SK-N-SH (cell line): Measurements from ENCODE around the gene CDKAL1. TPM values are rescaled to one million over a fixed set of nuclear protein-coding genes. Genes with fewer than 3 reads are reported as not detected.

Source experiments
- CTCF ChIA-PET: fragments of 300-600, 350-600 bp; formaldehyde crosslinking; extraction: SDS; loops from one replicate; lab custom pipeline; 2021; lab: Yijun Ruan, JAX
- POLR2A ChIA-PET: fragments of 350-600 bp; sonication (Branson Sonifier 250); formaldehyde crosslinking; extraction: SDS; loops from one replicate; lab custom pipeline; 2020; ENCODE audit warnings: antibody characterized with exemption, inconsistent platforms; lab: Yijun Ruan, JAX
- DNase-seq: peaks from one replicate; pipeline ENCODE4 v3.0.0; 2012
- H2AFZ ChIP-seq: fragments of 200-600 bp; sonication (generic); 2 replicates; pipeline ENCODE4 v1.8.1; 2016; ENCODE audit warnings: antibody characterized with exemption, mild to moderate bottlenecking, low read depth
- H3F3A ChIP-seq: fragments of 200-600 bp; sonication (generic); replicated peaks from 2 replicates; pipeline ENCODE3; 2016; ENCODE audit warnings: antibody characterized with exemption, mild to moderate bottlenecking; ENCODE audit not compliant: insufficient read depth
- H3K27ac ChIP-seq, 2 experiments: fragments of 200-500 bp in 1 of 2; fragments of 200-600 bp in 1 of 2; sonication (Bioruptor generic) in 1 of 2; sonication (generic), shearing (Covaris generic) in 1 of 2; 2 replicates each; pipeline versions ENCODE4 v1.5.1 to v1.6.1; 2014 to 2016; ENCODE audit warnings: low read depth in 2 of 2, inconsistent platforms in 1 of 2, low read length in 1 of 2, mild to moderate bottlenecking in 1 of 2, mixed read lengths in 1 of 2
- H3K27me3 ChIP-seq: fragments of 200-600 bp; sonication (generic), shearing (Covaris generic); 2 replicates; pipeline ENCODE4 v1.6.1; 2016; ENCODE audit warnings: mixed run types; ENCODE audit not compliant: insufficient read depth
- H3K36me3 ChIP-seq, 2 experiments: fragments of 200-500 bp in 1 of 2; fragments of 200-600 bp in 1 of 2; sonication (Bioruptor generic) in 1 of 2; sonication (generic) in 1 of 2; replicated peaks in 1 of 2; 2 replicates each; pipeline versions ENCODE3 to v1.5.1; 2014 to 2016; ENCODE audit warnings: low read length in 1 of 2, mild to moderate bottlenecking in 1 of 2; ENCODE audit not compliant: insufficient read depth in 2 of 2, control insufficient read depth in 1 of 2
- H3K4me1 ChIP-seq, 2 experiments: fragments of 200-500 bp in 1 of 2; fragments of 200-600 bp in 1 of 2; sonication (Bioruptor generic) in 1 of 2; sonication (generic), shearing (Covaris generic) in 1 of 2; 2 replicates each; pipeline versions ENCODE4 v1.5.1 to v1.6.1; 2014 to 2016; ENCODE audit warnings: low read depth in 1 of 2, low read length in 1 of 2, mixed run types in 1 of 2; ENCODE audit not compliant: insufficient read depth in 2 of 2, control insufficient read depth in 1 of 2
- H3K4me2 ChIP-seq: fragments of 200-600 bp; sonication (generic), shearing (Covaris generic); 2 replicates; pipeline ENCODE4 v1.6.1; 2017; ENCODE audit warnings: mixed run types
- H3K4me3 ChIP-seq, 2 experiments: fragments of 200-500 bp in 1 of 2; fragments of 200-600 bp in 1 of 2; sonication (Bioruptor generic) in 1 of 2; sonication (generic), shearing (Covaris generic) in 1 of 2; 2 replicates each; pipeline versions ENCODE4 v1.5.1 to v1.8.1; 2014 to 2016; ENCODE audit warnings: low read depth in 2 of 2, inconsistent platforms in 1 of 2, low read length in 1 of 2, mild to moderate bottlenecking in 1 of 2, mixed read lengths in 1 of 2, moderate library complexity in 1 of 2
- H3K79me2 ChIP-seq: fragments of 200-600 bp; sonication (generic); 2 replicates; pipeline ENCODE4 v1.8.1; 2017; ENCODE audit warnings: mild to moderate bottlenecking; ENCODE audit not compliant: insufficient read depth
- H3K9ac ChIP-seq: fragments of 200-600 bp; sonication (generic); 2 replicates; pipeline ENCODE4 v1.6.1; 2017; ENCODE audit warnings: mixed run types
- H3K9me2 ChIP-seq: fragments of 200-600 bp; sonication (generic); 2 replicates; pipeline ENCODE4 v1.6.1; 2017; ENCODE audit warnings: mixed run types
- H3K9me3 ChIP-seq: fragments of 200-600 bp; sonication (generic); 2 replicates; pipeline ENCODE4 v1.6.1; 2017; ENCODE audit warnings: mixed run types, mild to moderate bottlenecking, moderate library complexity
- H4K20me1 ChIP-seq: fragments of 200-600 bp; sonication (generic); 2 replicates; pipeline ENCODE4 v1.6.1; 2017; ENCODE audit warnings: mild to moderate bottlenecking, mixed run types; ENCODE audit not compliant: insufficient read depth
- CHD2 ChIP-seq: fragments of 150-350 bp; IDR thresholded peaks from 2 replicates; pipeline ENCODE4 v1.6.1; 2018; ENCODE audit warnings: low read length; ENCODE audit not compliant: partially characterized antibody
- ELF1 ChIP-seq: IDR thresholded peaks from 2 replicates; pipeline ENCODE4 v1.4.0; 2012
- FOSL2 ChIP-seq: IDR thresholded peaks from 2 replicates; pipeline ENCODE4 v1.4.0; 2012; ENCODE audit warnings: low read depth, mild to moderate bottlenecking, moderate library complexity, borderline replicate concordance
- FOXM1 ChIP-seq: IDR thresholded peaks from 2 replicates; pipeline ENCODE4 v1.4.0; 2012; ENCODE audit warnings: low read depth, mild to moderate bottlenecking
- GABPA ChIP-seq: IDR thresholded peaks from 2 replicates; pipeline ENCODE4 v1.4.0; 2012; ENCODE audit warnings: low read depth, mild to moderate bottlenecking
- GATA2 ChIP-seq: sonication (generic); formaldehyde crosslinking; IDR thresholded peaks from 2 replicates; pipeline ENCODE4 v1.5.0; 2020; ENCODE audit warnings: mild to moderate bottlenecking, missing genetic modification reagents
- NFIC ChIP-seq: IDR thresholded peaks from 2 replicates; pipeline ENCODE4 v1.4.0; 2012; ENCODE audit warnings: borderline replicate concordance
- NRF1 ChIP-seq: IDR thresholded peaks from 2 replicates; pipeline ENCODE4 v1.6.1; 2012; ENCODE audit warnings: low read depth, mild to moderate bottlenecking, low read length
- POLR2AphosphoS5 ChIP-seq: IDR thresholded peaks from 2 replicates; pipeline ENCODE4 v1.6.1; 2012; ENCODE audit warnings: low read depth, low read length
- RAD21 ChIP-seq: IDR thresholded peaks from 2 replicates; pipeline ENCODE4 v1.6.1; 2012; ENCODE audit warnings: mild to moderate bottlenecking, low read length
- RCOR1 ChIP-seq: fragments of 150-350 bp; IDR thresholded peaks from 2 replicates; pipeline ENCODE4 v1.6.1; 2017; ENCODE audit warnings: antibody characterized with exemption, low read length
- RXRA ChIP-seq: IDR thresholded peaks from 2 replicates; pipeline ENCODE4 v1.4.0; 2012; ENCODE audit warnings: low read depth, mild to moderate bottlenecking, borderline replicate concordance
- SIN3A ChIP-seq: IDR thresholded peaks from 2 replicates; pipeline ENCODE4 v1.6.1; 2012; ENCODE audit warnings: low read depth, mild to moderate bottlenecking, low read length, moderate library complexity, borderline replicate concordance
- TAF1 ChIP-seq: IDR thresholded peaks from 2 replicates; pipeline ENCODE4 v1.6.1; 2012; ENCODE audit warnings: low read depth, mild to moderate bottlenecking, low read length, moderate library complexity, borderline replicate concordance
- TEAD4 ChIP-seq: IDR thresholded peaks from 2 replicates; pipeline ENCODE4 v1.4.0; 2012; ENCODE audit warnings: mild to moderate bottlenecking, borderline replicate concordance; ENCODE audit not compliant: insufficient read depth
- WGBS: methylation state at CpG from one replicate; pipeline ENCODE4 v1.1.6; 2017; ENCODE audit warnings: low lambda C conversion rate; 5-methylcytosine and 5-hydroxymethylcytosine counted together
- polyA plus RNA-seq, 3 experiments: library from polyadenylated mRNA; depleted of rRNA; stranded (reverse); fragments of >200 nt; gene quantifications; 2 replicates each; pipeline ENCODE4 v1.2.3, GENCODE V29; 2012
- TF ChIP-seq, protein P1 (sequence below): IDR thresholded peaks from 2 replicates; pipeline ENCODE4; 2012
- TF ChIP-seq, protein P2 (sequence below): fragments of 200-600 bp; sonication (generic); IDR thresholded peaks from 2 replicates; pipeline ENCODE4 v1.6.1; 2017; ENCODE audit warnings: antibody characterized with exemption, mild to moderate bottlenecking, moderate library complexity
- TF ChIP-seq, protein P3 (sequence below): IDR thresholded peaks from 2 replicates; pipeline ENCODE4 v1.4.0; 2012; ENCODE audit warnings: low read depth, borderline replicate concordance
- TF ChIP-seq, protein P4 (sequence below): IDR thresholded peaks from 2 replicates; pipeline ENCODE4 v1.6.1; 2012; ENCODE audit warnings: mild to moderate bottlenecking, low read depth, low read length, moderate library complexity

The CDKAL1 gene
- polyA plus RNA-seq, 1 of the 3 experiments (the other 2 are of a cell fraction), result 2.6 TPM

DNA sequence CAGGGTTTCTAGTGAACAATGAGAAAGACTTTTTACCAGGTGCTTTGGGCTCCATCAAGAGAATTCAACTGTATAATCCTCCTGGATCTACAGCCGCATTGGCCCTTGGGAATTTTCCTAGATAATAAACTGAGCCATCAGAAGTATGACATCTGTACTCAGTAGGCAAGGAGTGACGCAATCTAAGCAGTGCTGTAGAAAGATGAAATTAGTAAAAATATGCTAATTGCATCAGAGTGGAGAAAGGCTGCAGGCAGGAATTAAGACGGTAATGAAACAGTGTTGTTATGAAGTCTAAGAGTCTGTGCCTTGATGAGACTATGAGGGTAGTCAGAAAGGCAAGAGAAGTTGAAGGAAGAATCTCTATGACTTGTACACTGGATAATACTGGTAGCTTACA lies 551.4 kb downstream of the CDKAL1 start:
- no peak for DNase-seq
- POLR2A ChIA-PET, result no interaction called here
- H3F3A ChIP-seq, result no peaks in the 10 kb centered on the region
- H4K20me1 ChIP-seq, result no peaks in the 10 kb centered on the region
- no peaks in the 10 kb centered on the region for H3K9me2 ChIP-seq
- H3K27ac ChIP-seq, result no peak overlapping the region
- peaks cover 0 to 5% of the 10 kb centered on the region in 2 experiments for H3K36me3 ChIP-seq
- no peak overlapping the region for H3K9ac ChIP-seq
- no peaks in the 10 kb centered on the region for H3K27me3 ChIP-seq
- no peak overlapping the region for H3K4me2 ChIP-seq
- H2AFZ ChIP-seq, result no peak overlapping the region
- TF ChIP-seq GABPA, result no peak
- no peak for TF ChIP-seq RCOR1
- no peak for TF ChIP-seq TAF1
- no peak for TF ChIP-seq SIN3A
- no peak for TF ChIP-seq ELF1
- no peak for TF ChIP-seq NRF1
- TF ChIP-seq CHD2, result no peak
- TF ChIP-seq NFIC, result no peak
- TF ChIP-seq, protein P1, sequence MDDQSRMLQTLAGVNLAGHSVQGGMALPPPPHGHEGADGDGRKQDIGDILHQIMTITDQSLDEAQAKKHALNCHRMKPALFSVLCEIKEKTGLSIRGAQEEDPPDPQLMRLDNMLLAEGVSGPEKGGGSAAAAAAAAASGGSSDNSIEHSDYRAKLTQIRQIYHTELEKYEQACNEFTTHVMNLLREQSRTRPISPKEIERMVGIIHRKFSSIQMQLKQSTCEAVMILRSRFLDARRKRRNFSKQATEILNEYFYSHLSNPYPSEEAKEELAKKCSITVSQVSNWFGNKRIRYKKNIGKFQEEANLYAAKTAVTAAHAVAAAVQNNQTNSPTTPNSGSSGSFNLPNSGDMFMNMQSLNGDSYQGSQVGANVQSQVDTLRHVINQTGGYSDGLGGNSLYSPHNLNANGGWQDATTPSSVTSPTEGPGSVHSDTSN, result no peak
- CTCF ChIA-PET, result no interaction called here
- no peak overlapping the region for H3K4me3 ChIP-seq
- no peaks in the 10 kb centered on the region for H3K9me3 ChIP-seq
- whole genome bisulfite sequencing, result 97% methylated on average over 3 of the region's 3 CpGs
- H3K79me2 ChIP-seq, result no peaks in the 10 kb centered on the region
- peaks cover 0 to 6% of the 10 kb centered on the region in 2 experiments; a peak in 1 of 4 replicates for H3K4me1 ChIP-seq

DNA sequence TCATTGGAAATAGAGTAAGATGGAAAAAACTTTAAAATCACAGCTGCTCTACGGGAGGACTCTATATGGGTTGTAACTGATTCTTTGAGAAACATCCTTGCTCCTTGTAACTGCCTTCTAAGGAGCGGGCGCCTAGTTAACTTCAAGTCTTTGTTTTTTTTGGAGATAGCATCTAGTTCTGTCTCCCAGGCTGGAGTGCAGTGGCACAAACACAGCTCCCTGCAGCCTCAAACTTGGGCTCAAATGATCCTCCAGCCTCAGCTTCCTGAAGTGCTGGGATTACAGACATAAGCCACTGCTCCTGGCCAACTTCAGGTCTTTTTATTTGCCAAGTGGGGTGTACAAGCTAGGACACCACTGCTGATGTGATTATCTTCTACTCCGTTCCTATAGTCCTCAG lies 552.9 kb downstream of the CDKAL1 start:
- Histone ChIP-seq H3K79me2 (no peaks in the 10 kb centered on the region), H3K4me3 (no peak overlapping the region), H3K4me2 (no peak overlapping the region), H4K20me1 (no peaks in the 10 kb centered on the region), H3K27ac (no peak overlapping the region), H3K9ac (no peak overlapping the region), H3K4me1 (peaks cover 0 to 6% of the 10 kb centered on the region in 2 experiments; a peak in 1 of 4 replicates), H3K36me3 (peaks cover 0 to 5% of the 10 kb centered on the region in 2 experiments), H3K27me3 (no peaks in the 10 kb centered on the region), H3K9me2 (no peaks in the 10 kb centered on the region), H3K9me3 (no peaks in the 10 kb centered on the region), H3F3A (no peaks in the 10 kb centered on the region), H2AFZ (no peak overlapping the region)
- no peak for DNase-seq
- POLR2A ChIA-PET, result no interaction called here
- CTCF ChIA-PET, result interaction anchor here (0.5 kb wide), 1 partner anchor 618 kb away, joined by 3 read pairs; no protein-coding TSS in a partner anchor
- 96% methylated on average over 4 of the region's 4 CpGs for WGBS
- TF ChIP-seq, protein P2, sequence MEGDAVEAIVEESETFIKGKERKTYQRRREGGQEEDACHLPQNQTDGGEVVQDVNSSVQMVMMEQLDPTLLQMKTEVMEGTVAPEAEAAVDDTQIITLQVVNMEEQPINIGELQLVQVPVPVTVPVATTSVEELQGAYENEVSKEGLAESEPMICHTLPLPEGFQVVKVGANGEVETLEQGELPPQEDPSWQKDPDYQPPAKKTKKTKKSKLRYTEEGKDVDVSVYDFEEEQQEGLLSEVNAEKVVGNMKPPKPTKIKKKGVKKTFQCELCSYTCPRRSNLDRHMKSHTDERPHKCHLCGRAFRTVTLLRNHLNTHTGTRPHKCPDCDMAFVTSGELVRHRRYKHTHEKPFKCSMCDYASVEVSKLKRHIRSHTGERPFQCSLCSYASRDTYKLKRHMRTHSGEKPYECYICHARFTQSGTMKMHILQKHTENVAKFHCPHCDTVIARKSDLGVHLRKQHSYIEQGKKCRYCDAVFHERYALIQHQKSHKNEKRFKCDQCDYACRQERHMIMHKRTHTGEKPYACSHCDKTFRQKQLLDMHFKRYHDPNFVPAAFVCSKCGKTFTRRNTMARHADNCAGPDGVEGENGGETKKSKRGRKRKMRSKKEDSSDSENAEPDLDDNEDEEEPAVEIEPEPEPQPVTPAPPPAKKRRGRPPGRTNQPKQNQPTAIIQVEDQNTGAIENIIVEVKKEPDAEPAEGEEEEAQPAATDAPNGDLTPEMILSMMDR, result no peak
- TF ChIP-seq RAD21, result no peak
- no peak for TF ChIP-seq FOSL2
- TF ChIP-seq, protein P3, sequence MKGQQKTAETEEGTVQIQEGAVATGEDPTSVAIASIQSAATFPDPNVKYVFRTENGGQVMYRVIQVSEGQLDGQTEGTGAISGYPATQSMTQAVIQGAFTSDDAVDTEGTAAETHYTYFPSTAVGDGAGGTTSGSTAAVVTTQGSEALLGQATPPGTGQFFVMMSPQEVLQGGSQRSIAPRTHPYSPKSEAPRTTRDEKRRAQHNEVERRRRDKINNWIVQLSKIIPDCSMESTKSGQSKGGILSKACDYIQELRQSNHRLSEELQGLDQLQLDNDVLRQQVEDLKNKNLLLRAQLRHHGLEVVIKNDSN, result no peak
- TF ChIP-seq, protein P4, sequence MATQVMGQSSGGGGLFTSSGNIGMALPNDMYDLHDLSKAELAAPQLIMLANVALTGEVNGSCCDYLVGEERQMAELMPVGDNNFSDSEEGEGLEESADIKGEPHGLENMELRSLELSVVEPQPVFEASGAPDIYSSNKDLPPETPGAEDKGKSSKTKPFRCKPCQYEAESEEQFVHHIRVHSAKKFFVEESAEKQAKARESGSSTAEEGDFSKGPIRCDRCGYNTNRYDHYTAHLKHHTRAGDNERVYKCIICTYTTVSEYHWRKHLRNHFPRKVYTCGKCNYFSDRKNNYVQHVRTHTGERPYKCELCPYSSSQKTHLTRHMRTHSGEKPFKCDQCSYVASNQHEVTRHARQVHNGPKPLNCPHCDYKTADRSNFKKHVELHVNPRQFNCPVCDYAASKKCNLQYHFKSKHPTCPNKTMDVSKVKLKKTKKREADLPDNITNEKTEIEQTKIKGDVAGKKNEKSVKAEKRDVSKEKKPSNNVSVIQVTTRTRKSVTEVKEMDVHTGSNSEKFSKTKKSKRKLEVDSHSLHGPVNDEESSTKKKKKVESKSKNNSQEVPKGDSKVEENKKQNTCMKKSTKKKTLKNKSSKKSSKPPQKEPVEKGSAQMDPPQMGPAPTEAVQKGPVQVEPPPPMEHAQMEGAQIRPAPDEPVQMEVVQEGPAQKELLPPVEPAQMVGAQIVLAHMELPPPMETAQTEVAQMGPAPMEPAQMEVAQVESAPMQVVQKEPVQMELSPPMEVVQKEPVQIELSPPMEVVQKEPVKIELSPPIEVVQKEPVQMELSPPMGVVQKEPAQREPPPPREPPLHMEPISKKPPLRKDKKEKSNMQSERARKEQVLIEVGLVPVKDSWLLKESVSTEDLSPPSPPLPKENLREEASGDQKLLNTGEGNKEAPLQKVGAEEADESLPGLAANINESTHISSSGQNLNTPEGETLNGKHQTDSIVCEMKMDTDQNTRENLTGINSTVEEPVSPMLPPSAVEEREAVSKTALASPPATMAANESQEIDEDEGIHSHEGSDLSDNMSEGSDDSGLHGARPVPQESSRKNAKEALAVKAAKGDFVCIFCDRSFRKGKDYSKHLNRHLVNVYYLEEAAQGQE, result no peak
- TF ChIP-seq TEAD4, result no peak
- TF ChIP-seq GATA2, result no peak
- no peak for TF ChIP-seq RXRA
- TF ChIP-seq POLR2AphosphoS5, result no peak
- TF ChIP-seq FOXM1, result no peak
- TF ChIP-seq, protein P1, result no peak
- TF ChIP-seq RCOR1, result no peak
